HG02798 (cell line): ENCODE data around the gene MAOB.

Experiments used
- ATAC-seq: cut with Tn5 transposase; IDR thresholded peaks from one replicate; pipeline ENCODE4 v1.9.1; 2021; ENCODE audit warnings: mild to moderate bottlenecking; ENCODE audit not compliant: unreplicated experiment, poor library complexity

The MAOB gene

GRCh38 chrX:43718956-43719355 lies 163.3 kb downstream of the MAOB start:
- no peak for ATAC-seq

DNA sequence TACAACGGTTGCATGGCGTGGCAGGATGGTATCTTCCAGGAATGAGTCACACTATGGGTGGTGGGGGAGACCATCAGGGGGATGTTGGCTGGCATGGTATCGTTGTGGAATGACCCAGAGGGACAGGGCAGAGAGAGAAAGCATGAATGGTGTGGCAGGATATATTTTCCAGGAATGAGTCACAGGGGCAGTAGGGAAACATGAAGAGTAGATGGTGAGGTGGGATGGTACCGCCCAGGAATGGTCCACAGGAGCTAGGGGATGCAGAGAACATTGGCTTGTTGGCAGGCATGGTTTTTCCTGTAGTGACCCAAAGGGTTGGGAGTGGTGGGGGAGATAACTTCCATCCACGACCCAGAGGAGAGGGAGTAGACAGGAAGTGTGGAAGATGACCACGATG lies 163.7 kb downstream of the MAOB start:
- no peak for ATAC-seq

DNA sequence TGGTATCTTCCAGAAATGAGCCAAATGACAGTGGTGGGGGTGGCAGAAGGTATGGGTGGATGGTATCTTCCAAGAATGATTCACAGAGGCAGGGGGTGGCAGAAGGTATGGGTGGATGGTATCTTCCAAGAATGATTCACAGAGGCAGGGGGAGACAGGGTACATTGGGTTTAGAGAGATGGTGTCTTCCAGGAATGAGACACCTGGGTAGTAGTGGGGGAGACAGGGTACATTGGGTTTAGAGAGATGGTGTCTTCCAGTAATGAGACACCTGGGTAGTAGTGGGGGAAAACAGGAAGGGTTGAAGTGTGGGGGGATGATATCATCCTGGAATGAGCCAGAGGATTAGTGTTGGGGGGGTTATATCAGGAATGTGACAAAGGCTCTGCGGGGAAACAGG lies 164.2 kb downstream of the MAOB start:
- ATAC-seq = no peak

DNA sequence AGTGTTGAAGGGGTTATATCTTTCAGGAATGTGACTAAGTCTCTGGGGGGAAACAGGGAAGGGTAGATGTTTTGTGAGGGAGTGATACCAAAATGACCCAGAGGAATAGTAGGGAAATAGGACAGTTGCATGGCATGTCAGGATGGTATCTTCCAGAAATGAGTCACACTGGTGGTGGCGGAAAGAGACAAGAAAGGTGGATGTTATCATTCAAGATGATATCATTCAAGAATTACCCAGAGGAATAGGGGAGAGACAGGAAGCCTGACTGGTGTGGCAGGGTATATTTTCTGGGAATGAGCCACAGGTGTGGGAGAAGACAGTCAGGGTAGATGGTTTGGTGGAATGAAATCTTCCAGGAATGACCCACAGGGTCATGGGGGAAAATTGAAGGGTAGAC lies 165.1 kb downstream of the MAOB start:
- no peak for ATAC-seq

DNA sequence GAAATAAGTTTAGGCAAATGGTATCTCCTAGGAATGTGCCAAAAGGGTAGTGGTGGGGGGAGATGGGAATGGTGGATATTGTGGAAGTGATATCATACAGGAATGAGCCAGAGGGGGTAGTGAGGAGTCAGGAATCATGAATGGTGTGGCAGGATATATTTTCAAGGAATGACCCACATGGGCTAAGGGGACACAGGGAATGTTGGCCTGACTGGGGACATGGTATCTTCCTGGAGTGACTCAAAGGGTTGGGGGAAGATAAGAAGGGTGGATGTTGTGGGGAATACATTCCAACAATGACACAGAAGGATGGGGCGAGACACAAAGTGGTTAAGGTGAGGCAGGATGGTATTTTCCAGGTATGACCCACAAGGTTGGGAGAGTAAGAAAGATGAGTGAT lies 165.6 kb downstream of the MAOB start:
- ATAC-seq = no peak
